H1 (cell line): ENCODE measurements around the gene MARS1. TPM values are rescaled to one million over a fixed set of nuclear protein-coding genes. Genes with fewer than 3 reads are reported as not detected.

Source experiments
- CTCF ChIA-PET: fragments of 300-600 bp; sonication (Branson Sonifier 250); formaldehyde crosslinking; loops from one replicate; lab custom pipeline; 2021; ENCODE audit not compliant: partially characterized antibody; lab: Charles Lee
- POLR2A ChIA-PET: fragments of 300-600 bp; sonication (Branson Sonifier 250); formaldehyde crosslinking; loops from one replicate; lab custom pipeline; 2021; ENCODE audit warnings: inconsistent platforms; ENCODE audit not compliant: partially characterized antibody; lab: Charles Lee
- DNase-seq, 2 experiments: peaks; one replicate each; pipeline versions ENCODE4 v3.0.0 to v3.0.0-alpha.2; 2010 to 2022; ENCODE audit warnings: low spot score in 2 of 2, low read depth in 1 of 2, mixed read lengths in 1 of 2
- FAIRE-seq: peaks from 2 replicates; lab custom pipeline; 2011; peaks lifted over from hg19 to GRCh38; lab: Jason Lieb, UNC
- H2AFZ ChIP-seq: 2 replicates; pipeline ENCODE4 v1.8.1; 2012; ENCODE audit warnings: low read length, inconsistent platforms
- H2AK5ac ChIP-seq: 2 replicates; pipeline ENCODE4 v1.6.1; 2013; ENCODE audit warnings: low read depth, low read length
- H2BK120ac ChIP-seq: replicated peaks from 2 replicates; pipeline ENCODE3; 2013; ENCODE audit warnings: low read depth, low read length, inconsistent platforms
- H2BK12ac ChIP-seq: 2 replicates; pipeline ENCODE4 v1.6.1; 2013; ENCODE audit warnings: low read depth, low read length
- H2BK15ac ChIP-seq: 2 replicates; pipeline ENCODE4 v1.6.1; 2013; ENCODE audit warnings: low read length
- H2BK20ac ChIP-seq: 2 replicates; pipeline ENCODE4 v1.6.1; 2013; ENCODE audit warnings: low read length
- H2BK5ac ChIP-seq: 2 replicates; pipeline ENCODE4 v1.6.1; 2013; ENCODE audit warnings: low read depth, low read length
- H3K14ac ChIP-seq: 2 replicates; pipeline ENCODE4 v1.6.1; 2013; ENCODE audit warnings: inconsistent platforms; ENCODE audit not compliant: insufficient read length
- H3K18ac ChIP-seq: 2 replicates; pipeline ENCODE4 v1.6.1; 2013; ENCODE audit warnings: low read length; ENCODE audit errors: extremely low read depth
- H3K23ac ChIP-seq: 2 replicates; pipeline ENCODE4 v1.6.1; 2013; ENCODE audit warnings: inconsistent platforms; ENCODE audit not compliant: insufficient read length
- H3K23me2 ChIP-seq: 2 replicates; pipeline ENCODE4 v1.6.1; 2013; ENCODE audit warnings: low read depth, low read length
- H3K27ac ChIP-seq: 2 replicates; pipeline ENCODE4 v1.6.1; 2011; ENCODE audit warnings: low read depth, low read length, inconsistent platforms
- H3K27me3 ChIP-seq, 4 experiments: replicated peaks in 1 of 4; 1 replicate in 1 of 4; 2 replicates in 3 of 4; pipeline versions ENCODE4 v1.6.1 to v1.8.1; 2011 to 2013; ENCODE audit warnings: low read length in 3 of 4, mild to moderate bottlenecking in 3 of 4, inconsistent platforms in 2 of 4, mixed read lengths in 2 of 4, moderate library complexity in 1 of 4; ENCODE audit not compliant: control insufficient read depth in 3 of 4, insufficient read depth in 3 of 4; ENCODE audit errors: extremely low read depth in 1 of 4
- H3K36me3 ChIP-seq, 4 experiments: 2 replicates each; pipeline versions ENCODE4 v1.6.1 to v1.8.1; 2011 to 2013; ENCODE audit warnings: mild to moderate bottlenecking in 4 of 4, low read length in 3 of 4, moderate library complexity in 2 of 4, control low read depth in 1 of 4, inconsistent platforms in 1 of 4; ENCODE audit not compliant: insufficient read depth in 4 of 4, control insufficient read depth in 2 of 4
- H3K4ac ChIP-seq: replicated peaks from 2 replicates; pipeline ENCODE3; 2013; ENCODE audit warnings: low read length, low read depth, mixed read lengths, inconsistent platforms; ENCODE audit not compliant: insufficient read length
- H3K4me1 ChIP-seq, 4 experiments: replicated peaks in 1 of 4; 1 replicate in 1 of 4; 2 replicates in 3 of 4; pipeline versions ENCODE4 v1.6.1 to v1.8.1; 2011 to 2013; ENCODE audit warnings: low read length in 3 of 4, inconsistent platforms in 2 of 4, mixed read lengths in 1 of 4; ENCODE audit not compliant: insufficient read depth in 4 of 4, control insufficient read depth in 3 of 4
- H3K4me2 ChIP-seq, 2 experiments: 2 replicates each; pipeline versions ENCODE4 v1.6.1 to v1.8.1; 2011 to 2013; ENCODE audit warnings: low read depth in 2 of 2, low read length in 2 of 2, control low read depth in 1 of 2, inconsistent platforms in 1 of 2, mild to moderate bottlenecking in 1 of 2; ENCODE audit not compliant: insufficient read depth in 1 of 2
- H3K4me3 ChIP-seq, 4 experiments: fragments of 200-600, 300-600 bp in 1 of 4; sonication (generic), shearing (Covaris generic), sonication (Bioruptor Twin) in 1 of 4; 2 replicates each; pipeline versions ENCODE4 v1.5.1 to v1.8.1; 2011 to 2016; ENCODE audit warnings: low read length in 4 of 4, low read depth in 3 of 4, control low read depth in 2 of 4, inconsistent platforms in 2 of 4, mild to moderate bottlenecking in 2 of 4, mixed read lengths in 1 of 4, moderate library complexity in 1 of 4; ENCODE audit not compliant: insufficient read depth in 2 of 4; ENCODE audit errors: extremely low read depth in 1 of 4
- H3K56ac ChIP-seq: replicated peaks from 2 replicates; pipeline ENCODE3; 2013; ENCODE audit warnings: low read depth, mild to moderate bottlenecking, mixed read lengths, low read length, inconsistent platforms; ENCODE audit not compliant: insufficient read length
- H3K79me1 ChIP-seq: 2 replicates; pipeline ENCODE4 v1.6.1; 2013; ENCODE audit warnings: low read depth, low read length, control low read depth
- H3K79me2 ChIP-seq, 2 experiments: 2 replicates each; pipeline versions ENCODE4 v1.6.1 to v1.8.1; 2012 to 2013; ENCODE audit warnings: low read length in 2 of 2, mild to moderate bottlenecking in 2 of 2, inconsistent platforms in 1 of 2; ENCODE audit not compliant: insufficient read depth in 2 of 2, control insufficient read depth in 1 of 2
- H3K9ac ChIP-seq, 4 experiments: replicated peaks in 1 of 4; 1 replicate in 1 of 4; 2 replicates in 3 of 4; pipeline versions ENCODE4 v1.6.1 to v1.8.1; 2011 to 2013; ENCODE audit warnings: low read depth in 3 of 4, low read length in 3 of 4, control low read depth in 2 of 4, mild to moderate bottlenecking in 2 of 4, moderate library complexity in 2 of 4, inconsistent platforms in 1 of 4; ENCODE audit errors: extremely low read depth in 1 of 4
- H3K9me3 ChIP-seq, 2 experiments: 2 replicates each; pipeline versions ENCODE4 v1.6.1 to v1.8.1; 2012 to 2013; ENCODE audit warnings: mild to moderate bottlenecking in 2 of 2, moderate library complexity in 2 of 2, control low read depth in 1 of 2, inconsistent platforms in 1 of 2, low read depth in 1 of 2, low read length in 1 of 2, mixed read lengths in 1 of 2; ENCODE audit not compliant: insufficient read depth in 2 of 2
- H4K20me1 ChIP-seq, 2 experiments: replicated peaks in 1 of 2; 2 replicates each; pipeline versions ENCODE3 to v1.8.1; 2011 to 2013; ENCODE audit warnings: inconsistent platforms in 2 of 2, low read length in 2 of 2, mild to moderate bottlenecking in 1 of 2; ENCODE audit not compliant: insufficient read depth in 2 of 2, control insufficient read depth in 1 of 2
- H4K5ac ChIP-seq: 2 replicates; pipeline ENCODE4 v1.6.1; 2013; ENCODE audit warnings: low read length, low read depth, mixed read lengths, inconsistent platforms; ENCODE audit not compliant: insufficient read length
- H4K8ac ChIP-seq: 2 replicates; pipeline ENCODE4 v1.8.0; 2013; ENCODE audit warnings: mild to moderate bottlenecking, moderate library complexity, low read length, inconsistent platforms; ENCODE audit not compliant: insufficient read depth; ENCODE audit errors: extremely low read depth
- H4K91ac ChIP-seq: replicated peaks from 2 replicates; pipeline ENCODE3; 2013; ENCODE audit warnings: low read length, mixed read lengths, inconsistent platforms; ENCODE audit not compliant: insufficient read length
- BACH1 ChIP-seq: IDR thresholded peaks from 2 replicates; pipeline ENCODE4 v1.6.1; 2012; ENCODE audit warnings: low read length, improper control_type of control experiment
- BRCA1 ChIP-seq: IDR thresholded peaks from 2 replicates; pipeline ENCODE4 v1.6.1; 2012; ENCODE audit warnings: low read depth, low read length, improper control_type of control experiment
- POU5F1 ChIP-seq: IDR thresholded peaks from 2 replicates; pipeline ENCODE4 v1.6.1; 2011; ENCODE audit warnings: low read depth, mild to moderate bottlenecking, low read length, moderate library complexity
- RFX5 ChIP-seq: IDR thresholded peaks from 2 replicates; pipeline ENCODE4 v1.6.1; 2011; ENCODE audit warnings: low read depth, low read length, improper control_type of control experiment, borderline replicate concordance
- SAP30 ChIP-seq: fragments of 300-600 bp; sonication (generic); IDR thresholded peaks from 2 replicates; pipeline ENCODE4 v1.7.1; 2012; ENCODE audit warnings: low read length, moderate library complexity, mild to moderate bottlenecking, inconsistent platforms; ENCODE audit not compliant: insufficient read depth, insufficient replicate concordance
- SUZ12 ChIP-seq: fragments of 200-600 bp; sonication (generic); IDR thresholded peaks from 2 replicates; pipeline ENCODE4 v1.6.1; 2012; ENCODE audit warnings: mild to moderate bottlenecking, inconsistent platforms, low read length, moderate library complexity, mixed read lengths
- WGBS, 2 experiments: shearing (Covaris generic) in 1 of 2; methylation state at CpG; one replicate each; pipeline versions ENCODE4 v1.1.6 to v1.1.7; 2013 to 2015; ENCODE audit warnings: low lambda C conversion rate in 2 of 2, mixed read lengths in 2 of 2, inconsistent platforms in 1 of 2, low coverage in 1 of 2, missing lambda C conversion rate in 1 of 2; ENCODE audit not compliant: insufficient replicate concordance in 2 of 2, insufficient coverage in 1 of 2, insufficient read length in 1 of 2; ENCODE audit errors: extremely low coverage in 1 of 2, missing lambda C conversion rate in 1 of 2; 5-methylcytosine and 5-hydroxymethylcytosine counted together
- polyA plus RNA-seq, 7 experiments: library from polyadenylated mRNA; depleted of rRNA in 3 of 7; stranded (reverse) in 5 of 7; unstranded in 2 of 7; fragments of >200 nt in 5 of 7; fragments of 200-250 nt in 2 of 7; gene quantifications; 1 replicate in 5 of 7; 2 replicates in 1 of 7; 4 replicates in 1 of 7; pipeline versions ENCODE4 v1.2.1 to v1.2.3, GENCODE V29; 2011 to 2013; ENCODE audit warnings: missing spikeins in 2 of 7, mixed read lengths in 2 of 7
- total RNA-seq: library from RNA; stranded (reverse); fragmentation: NEBNext Ultra II Directional; extraction: Animal tissue kit (Norgen Biotek cat#: 25700); gene quantifications from 2 replicates; pipeline ENCODE4 v1.2.1, GENCODE V29; 2021
- TF ChIP-seq, protein P1 (sequence below): IDR thresholded peaks from 2 replicates; pipeline ENCODE4 v1.6.1; 2012; ENCODE audit warnings: inconsistent platforms

MARS1 gene
- total and polyA plus RNA-seq, 2 of the 8 experiments (the other 6 are each of a cell fraction or from before 2014, with no cell fraction given) = 194 to 407 TPM

- Histone ChIP-seq H3K79me1 (no peaks in the 10 kb centered on the region; the same call in 1 of the 2 replicates), H3K4me1 (no peaks in the 10 kb centered on the region), H2BK12ac (no peak overlapping the region), H3K4ac (no peak overlapping the region), H3K9me3 (no peaks in the 10 kb centered on the region), H4K91ac (no peak overlapping the region), H3K27ac (no peak overlapping the region), H3K4me3 (no peak overlapping the region), H3K23me2 (no peaks in the 10 kb centered on the region), H2BK20ac (no peak overlapping the region), H3K14ac (no peak overlapping the region), H4K20me1 (peaks cover 1 to 7% of the 10 kb centered on the region in 2 experiments), H2BK15ac (no peak overlapping the region), H3K36me3 (peaks cover 16 to 79% (median 52%) of the 10 kb centered on the region in 4 experiments; a peak in 7 of 8 replicates), H2BK5ac (no peak overlapping the region), H4K5ac (no peak overlapping the region), H3K23ac (no peak overlapping the region), H4K8ac (no peak overlapping the region), H2AFZ (no peak overlapping the region), H3K18ac (no peak overlapping the region), H3K27me3 (peaks cover 0 to 1% (median 0%) of the 10 kb centered on the region in 4 experiments; a peak in 1 of 7 replicates), H3K56ac (no peak overlapping the region), H3K4me2 (no peak overlapping the region), H3K9ac (no peak overlapping the region), H2BK120ac (no peak overlapping the region), H2AK5ac (no peak overlapping the region), H3K79me2 (no peaks in the 10 kb centered on the region)
- no peak for TF ChIP-seq SAP30
- no peak for TF ChIP-seq SUZ12
- TF ChIP-seq RFX5 = no peak
- TF ChIP-seq BRCA1 = no peak
- TF ChIP-seq BACH1 = no peak
- no peak for TF ChIP-seq POU5F1
- TF ChIP-seq, protein P1, sequence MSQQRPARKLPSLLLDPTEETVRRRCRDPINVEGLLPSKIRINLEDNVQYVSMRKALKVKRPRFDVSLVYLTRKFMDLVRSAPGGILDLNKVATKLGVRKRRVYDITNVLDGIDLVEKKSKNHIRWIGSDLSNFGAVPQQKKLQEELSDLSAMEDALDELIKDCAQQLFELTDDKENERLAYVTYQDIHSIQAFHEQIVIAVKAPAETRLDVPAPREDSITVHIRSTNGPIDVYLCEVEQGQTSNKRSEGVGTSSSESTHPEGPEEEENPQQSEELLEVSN = no peak
- FAIRE-seq (no peak), DNase-seq (no peak)
- 88% methylated on average over 5 of the region's 5 CpGs; no CpG with 5 or more reads in 1 of the 2 experiments for WGBS, 2 experiments
- ChIA-PET POLR2A (interaction anchor here (0.8 to 8.9 kb wide), 6 partner anchors 7 to 89 kb away, joined by 3 to 65 read pairs (median 26); partner anchors contain the start of genes DCTN2, DDIT3 and MBD6), CTCF (interaction anchor here (0.5 to 2.0 kb wide), 5 partner anchors 10 to 282 kb away, joined by 3 to 5 read pairs (median 3); no protein-coding TSS in a partner anchor)
These were observed 42.7 kb downstream of the MARS1 start for GRCh38 chr12:57530396-57531142.
